ENCODE data around the gene SNX14.

Gene SNX14

GRCh38 chr6:85460154-85460920 lies 133.3 kb downstream of the SNX14 start:
- H3K4me3 ChIP-seq (replicated peaks; ENCODE audit: insufficient read depth, low read length) = no peak overlapping the region
- no peak overlapping the region for H3K27ac ChIP-seq (replicated peaks)
- H3K27me3 ChIP-seq (ENCODE audit: insufficient read depth, poor library complexity, severe bottlenecking) = no peaks in the 10 kb centered on the region
- no peak for TF ChIP-seq CTCF (IDR thresholded peaks at IDR 0.05; ENCODE audit: insufficient read depth, low read length)
- no peak for TF ChIP-seq GABPA (IDR thresholded peaks at IDR 0.05; ENCODE audit: low read depth)
- no peak for TF ChIP-seq SPI1 (IDR thresholded peaks at IDR 0.05; ENCODE audit: borderline replicate concordance, low read depth)
- no peak for TF ChIP-seq REST (IDR thresholded peaks at IDR 0.05; ENCODE audit: insufficient replicate concordance, low read depth)
- TF ChIP-seq POLR2AphosphoS5 (IDR thresholded peaks at IDR 0.05; ENCODE audit: low read depth) = no peak
- no peak for DNase-seq (ENCODE audit: low read depth in 1 of 2, low spot score in 1 of 2)

GRCh38 chr6:85459224-85459901 lies 134.3 kb downstream of the SNX14 start:
- Histone ChIP-seq H3K27me3 (ENCODE audit: insufficient read depth, poor library complexity, severe bottlenecking) (no peaks in the 10 kb centered on the region), H3K27ac (replicated peaks) (no peak overlapping the region), H3K4me3 (replicated peaks; ENCODE audit: insufficient read depth, low read length) (no peak overlapping the region)
- no peak for DNase-seq (ENCODE audit: low read depth in 1 of 2, low spot score in 1 of 2)
- no peak for TF ChIP-seq POLR2AphosphoS5 (IDR thresholded peaks at IDR 0.05; ENCODE audit: low read depth)
- TF ChIP-seq GABPA (IDR thresholded peaks at IDR 0.05; ENCODE audit: low read depth) = no peak
- no peak for TF ChIP-seq CTCF (IDR thresholded peaks at IDR 0.05; ENCODE audit: insufficient read depth, low read length)
- no peak for TF ChIP-seq SPI1 (IDR thresholded peaks at IDR 0.05; ENCODE audit: borderline replicate concordance, low read depth)
- no peak for TF ChIP-seq REST (IDR thresholded peaks at IDR 0.05; ENCODE audit: insufficient replicate concordance, low read depth)

- no peak overlapping the region for H3K27ac ChIP-seq (replicated peaks)
- H3K4me3 ChIP-seq (replicated peaks; ENCODE audit: insufficient read depth, low read length) = no peak overlapping the region
- H3K27me3 ChIP-seq (ENCODE audit: insufficient read depth, poor library complexity, severe bottlenecking) = peaks cover 1% of the 10 kb centered on the region
- DNase-seq (ENCODE audit: low read depth in 1 of 2, low spot score in 1 of 2) = no peak
- TF ChIP-seq SPI1 (IDR thresholded peaks at IDR 0.05; ENCODE audit: borderline replicate concordance, low read depth) (no peak), GABPA (IDR thresholded peaks at IDR 0.05; ENCODE audit: low read depth) (no peak), CTCF (IDR thresholded peaks at IDR 0.05; ENCODE audit: insufficient read depth, low read length) (no peak), REST (IDR thresholded peaks at IDR 0.05; ENCODE audit: insufficient replicate concordance, low read depth) (no peak), POLR2AphosphoS5 (IDR thresholded peaks at IDR 0.05; ENCODE audit: low read depth) (no peak)
Observed at GRCh38 chr6:85458782-85459181, 134.9 kb downstream of the SNX14 start.

All from HL-60 (cell line).